ENCODE data around the gene ZGLP1. TPM values are rescaled to one million over a fixed set of nuclear protein-coding genes. Genes with fewer than 3 reads are reported as not detected.

The ZGLP1 gene
- total and polyA plus RNA-seq, 10 donors = 2.7 to 24.1 (median 4.2) TPM

DNA sequence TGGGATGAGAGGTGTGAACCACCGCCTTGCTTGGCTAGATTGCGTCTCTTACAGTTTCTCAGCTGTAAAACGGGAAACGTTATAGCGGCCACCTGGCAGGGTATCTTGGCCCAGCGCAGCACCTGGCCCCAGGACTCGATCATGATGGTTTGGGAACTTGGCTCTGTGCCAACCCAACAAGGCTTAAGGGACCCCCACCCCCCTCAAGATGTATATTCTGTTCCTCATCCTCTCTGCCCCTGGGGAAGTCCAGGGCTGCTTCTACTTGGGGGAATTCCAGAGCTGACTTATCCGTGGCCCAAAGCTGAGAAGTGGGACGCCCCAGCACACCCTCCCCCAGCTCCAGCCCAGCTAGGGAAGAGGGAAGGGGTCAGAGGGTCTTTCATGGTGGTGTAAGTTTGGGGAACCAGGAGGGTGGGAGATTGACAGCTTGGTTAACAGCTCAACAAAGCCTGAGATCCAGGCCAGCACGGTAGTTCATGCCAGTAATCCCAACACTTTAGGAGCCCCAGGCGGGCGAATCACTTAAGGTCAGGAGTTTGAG lies 38.0 kb downstream of the ZGLP1 start:
- intact Hi-C loops (cut with DNase I; ENCODE audit: low total_unique reads) = loop anchor here (10.0 kb wide), 1 partner anchor 63 kb away; the partner anchor contains the start of genes ICAM3 and RAVER1
- no peak for DNase-seq

DNA sequence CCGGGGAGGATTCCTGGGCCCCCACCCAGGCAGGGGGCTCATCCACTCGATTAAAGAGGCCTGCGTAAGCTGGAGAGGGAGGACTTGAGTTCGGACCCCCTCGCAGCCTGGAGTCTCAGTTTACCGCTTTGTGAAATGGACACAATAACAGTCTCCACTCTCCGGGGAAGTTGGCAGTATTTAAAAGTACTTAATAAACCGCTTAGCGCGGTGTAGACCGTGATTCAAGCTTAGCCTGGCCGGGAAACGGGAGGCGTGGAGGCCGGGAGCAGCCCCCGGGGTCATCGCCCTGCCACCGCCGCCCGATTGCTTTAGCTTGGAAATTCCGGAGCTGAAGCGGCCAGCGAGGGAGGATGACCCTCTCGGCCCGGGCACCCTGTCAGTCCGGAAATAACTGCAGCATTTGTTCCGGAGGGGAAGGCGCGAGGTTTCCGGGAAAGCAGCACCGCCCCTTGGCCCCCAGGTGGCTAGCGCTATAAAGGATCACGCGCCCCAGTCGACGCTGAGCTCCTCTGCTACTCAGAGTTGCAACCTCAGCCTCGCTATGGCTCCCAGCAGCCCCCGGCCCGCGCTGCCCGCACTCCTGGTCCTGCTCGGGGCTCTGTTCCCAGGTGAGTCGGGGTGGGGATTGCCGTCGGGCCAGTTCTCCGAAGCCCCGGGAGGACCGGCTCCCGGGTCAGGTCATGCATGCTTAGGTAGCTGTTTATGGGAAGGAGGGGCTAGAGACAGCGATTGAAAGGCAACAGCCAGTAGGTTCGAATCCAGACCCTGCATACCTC lies 38.8 kb downstream of the ZGLP1 start, which contains the start of gene ICAM1:
Gene ICAM1 (plus strand): TSS at position 505 of the 779 bp plus-strand sequence. CDS start 40 bp downstream, at position 545.
- H3K27ac ChIP-seq = peak within 1 kb of the TSS; percentile 78 to 99 (median 98)
- DNase-seq = peak; percentile 96
- WGBS, 5 donors = 0 to 1% (median 1%) methylated on average over 38 to 51 of the region's 51 CpGs
- peak within 1 kb of the TSS; percentile 57 to 75 (median 67) for H3K4me3 ChIP-seq
- no peaks in the 10 kb centered on the region for H3K9me3 ChIP-seq
- H3K4me1 ChIP-seq = peaks cover 7 to 96% (median 64%) of the 10 kb centered on the region in 6 donors
- intact Hi-C loops (cut with DNase I; ENCODE audit: low total_unique reads) = loop anchor here (10.0 kb wide), 1 partner anchor 64 kb away; the partner anchor contains the start of genes ICAM3 and RAVER1
- peaks cover 0 to 33% (median 15%) of the 10 kb centered on the region in 6 donors for H3K36me3 ChIP-seq
- peak; percentile 41 to 94 (median 76) for TF ChIP-seq POLR2A (IDR thresholded peaks at IDR 0.05)
- TF ChIP-seq POLR2AphosphoS5 (IDR thresholded peaks at IDR 0.05) = peak; percentile 95 to 98 (median 97)
- TF ChIP-seq, protein P1, sequence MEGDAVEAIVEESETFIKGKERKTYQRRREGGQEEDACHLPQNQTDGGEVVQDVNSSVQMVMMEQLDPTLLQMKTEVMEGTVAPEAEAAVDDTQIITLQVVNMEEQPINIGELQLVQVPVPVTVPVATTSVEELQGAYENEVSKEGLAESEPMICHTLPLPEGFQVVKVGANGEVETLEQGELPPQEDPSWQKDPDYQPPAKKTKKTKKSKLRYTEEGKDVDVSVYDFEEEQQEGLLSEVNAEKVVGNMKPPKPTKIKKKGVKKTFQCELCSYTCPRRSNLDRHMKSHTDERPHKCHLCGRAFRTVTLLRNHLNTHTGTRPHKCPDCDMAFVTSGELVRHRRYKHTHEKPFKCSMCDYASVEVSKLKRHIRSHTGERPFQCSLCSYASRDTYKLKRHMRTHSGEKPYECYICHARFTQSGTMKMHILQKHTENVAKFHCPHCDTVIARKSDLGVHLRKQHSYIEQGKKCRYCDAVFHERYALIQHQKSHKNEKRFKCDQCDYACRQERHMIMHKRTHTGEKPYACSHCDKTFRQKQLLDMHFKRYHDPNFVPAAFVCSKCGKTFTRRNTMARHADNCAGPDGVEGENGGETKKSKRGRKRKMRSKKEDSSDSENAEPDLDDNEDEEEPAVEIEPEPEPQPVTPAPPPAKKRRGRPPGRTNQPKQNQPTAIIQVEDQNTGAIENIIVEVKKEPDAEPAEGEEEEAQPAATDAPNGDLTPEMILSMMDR (IDR thresholded peaks at IDR 0.05 in 8 of 11, conservative IDR thresholded peaks at IDR 0.05 in 3 of 11) = peak in 8 of 11 experiments; percentile 25 to 63 (median 36)
- H3K27me3 ChIP-seq (replicated peaks in 1 of 7) = no peaks in the 10 kb centered on the region

More for the DNA sequence above, 38.0 kb downstream of the ZGLP1 start:
- Histone ChIP-seq H3K4me3 (peak overlapping the region; percentile 57 to 75 (median 67)), H3K27ac (peak overlapping the region; percentile 78 to 99 (median 98)), H3K4me1 (peaks cover 11 to 100% (median 70%) of the 10 kb centered on the region in 6 donors), H3K36me3 (peaks cover 0 to 41% (median 21%) of the 10 kb centered on the region in 6 donors), H3K9me3 (no peaks in the 10 kb centered on the region), H3K27me3 (replicated peaks in 1 of 7) (no peaks in the 10 kb centered on the region)
- TF ChIP-seq POLR2AphosphoS5 (IDR thresholded peaks at IDR 0.05) = no peak
- TF ChIP-seq, protein P1 (IDR thresholded peaks at IDR 0.05 in 8 of 11, conservative IDR thresholded peaks at IDR 0.05 in 3 of 11) = no peak
- no peak for TF ChIP-seq POLR2A (IDR thresholded peaks at IDR 0.05)
- 9 to 21% (median 13%) methylated on average over 12 of the region's 12 CpGs for WGBS, 5 donors

DNA sequence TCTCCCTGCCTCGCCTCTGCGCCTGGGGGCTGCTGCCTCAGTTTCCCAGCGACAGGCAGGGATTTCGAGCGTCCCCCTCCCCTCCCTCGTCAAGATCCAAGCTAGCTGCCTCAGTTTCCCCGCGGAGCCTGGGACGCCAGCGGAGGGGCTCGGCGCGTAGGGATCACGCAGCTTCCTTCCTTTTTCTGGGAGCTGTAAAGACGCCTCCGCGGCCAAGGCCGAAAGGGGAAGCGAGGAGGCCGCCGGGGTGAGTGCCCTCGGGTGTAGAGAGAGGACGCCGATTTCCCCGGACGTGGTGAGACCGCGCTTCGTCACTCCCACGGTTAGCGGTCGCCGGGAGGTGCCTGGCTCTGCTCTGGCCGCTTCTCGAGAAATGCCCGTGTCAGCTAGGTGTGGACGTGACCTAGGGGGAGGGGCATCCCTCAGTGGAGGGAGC lies 39.4 kb downstream of the ZGLP1 start:
- H3K9me3 ChIP-seq = no peaks in the 10 kb centered on the region
- H3K4me3 ChIP-seq = peak overlapping the region; percentile 57 to 75 (median 67)
- H3K27ac ChIP-seq = peak overlapping the region; percentile 78 to 99 (median 98)
- peaks cover 0 to 27% (median 10%) of the 10 kb centered on the region in 6 donors for H3K36me3 ChIP-seq
- no peaks in the 10 kb centered on the region for H3K27me3 ChIP-seq (replicated peaks in 1 of 7)
- 0 to 2% (median 1%) methylated on average over 25 to 37 of the region's 37 CpGs for WGBS, 5 donors
- intact Hi-C loops (cut with DNase I; ENCODE audit: low total_unique reads) = loop anchor here (10.0 kb wide), 1 partner anchor 65 kb away; the partner anchor contains the start of genes ICAM3 and RAVER1
- DNase-seq = peak; percentile 98
- TF ChIP-seq, protein P1 (IDR thresholded peaks at IDR 0.05 in 8 of 11, conservative IDR thresholded peaks at IDR 0.05 in 3 of 11) = no peak
- TF ChIP-seq POLR2AphosphoS5 (IDR thresholded peaks at IDR 0.05) = peak; percentile 10 to 75 (median 69)
- TF ChIP-seq POLR2A (IDR thresholded peaks at IDR 0.05) = no peak
- H3K4me1 ChIP-seq = peaks cover 7 to 96% (median 62%) of the 10 kb centered on the region in 6 donors
